Chondrocyte (in vitro differentiated cells): ENCODE measurements around the gene TMEM134. TPM values are rescaled to one million over a fixed set of nuclear protein-coding genes. Genes with fewer than 3 reads are reported as not detected.

Experiments
- DNase-seq: peaks from one replicate; pipeline ENCODE4 v3.0.0; 2021; ENCODE audit warnings: mixed read lengths, low spot score
- H3K27ac Mint-ChIP-seq: one replicate; pipeline ENCODE4 v1.8.0; 2021; ENCODE audit warnings: mild to moderate bottlenecking, moderate library complexity, mixed read lengths; ENCODE audit not compliant: unreplicated experiment
- H3K27me3 Mint-ChIP-seq: 2 replicates; pipeline ENCODE4 v1.8.0; 2021; ENCODE audit warnings: low read depth, mixed read lengths
- H3K36me3 Mint-ChIP-seq: 2 replicates; pipeline ENCODE4 v1.8.0; 2021; ENCODE audit warnings: low read depth, mixed read lengths
- H3K4me1 Mint-ChIP-seq: 2 replicates; pipeline ENCODE4 v1.8.0; 2021; ENCODE audit warnings: low read depth, mild to moderate bottlenecking, mixed read lengths
- H3K4me3 Mint-ChIP-seq: one replicate; pipeline ENCODE4 v1.8.0; 2021; ENCODE audit warnings: mild to moderate bottlenecking, moderate library complexity, mixed read lengths; ENCODE audit not compliant: unreplicated experiment
- H3K9me3 Mint-ChIP-seq: 2 replicates; pipeline ENCODE4 v1.8.0; 2021; ENCODE audit warnings: low read depth, mixed read lengths
- CTCF ChIP-seq: fragments of 200-600 bp; sonication (generic); IDR thresholded peaks from 2 replicates; pipeline ENCODE4 v1.5.0; 2021; ENCODE audit warnings: antibody characterized with exemption, mild to moderate bottlenecking, moderate library complexity
- total RNA-seq: library from RNA; stranded (reverse); gene quantifications from 3 replicates; pipeline ENCODE4 v1.2.1, GENCODE V29; 2021

Gene TMEM134
- total RNA-seq, 1 donor from 2014 or later, result 50.9 TPM

- Mint-ChIP-seq H3K4me1 (peaks cover 6% of the 10 kb centered on the region), H3K27ac (no peak overlapping the region), H3K9me3 (no peaks in the 10 kb centered on the region), H3K4me3 (no peak overlapping the region), H3K36me3 (peaks cover 8% of the 10 kb centered on the region), H3K27me3 (no peaks in the 10 kb centered on the region)
- no peak for TF ChIP-seq CTCF
- peak; percentile 93 for DNase-seq
Observed at GRCh38 chr11:67498544-67498972, 29.5 kb upstream of the TMEM134 start.

GRCh38 chr11:67497656-67498291, 28.7 kb upstream of the TMEM134 start:
- Mint-ChIP-seq H3K27me3 (no peaks in the 10 kb centered on the region), H3K9me3 (no peaks in the 10 kb centered on the region), H3K27ac (no peak overlapping the region), H3K36me3 (peaks cover 8% of the 10 kb centered on the region), H3K4me1 (peaks cover under 1% of the 10 kb centered on the region), H3K4me3 (no peak overlapping the region)
- no peak for TF ChIP-seq CTCF
- DNase-seq, result no peak

GRCh38 chr11:67496113-67496512, 27.1 kb upstream of the TMEM134 start:
- Mint-ChIP-seq H3K27me3 (no peaks in the 10 kb centered on the region), H3K9me3 (no peaks in the 10 kb centered on the region), H3K4me1 (no peaks in the 10 kb centered on the region), H3K36me3 (peaks cover 7% of the 10 kb centered on the region), H3K4me3 (no peak overlapping the region), H3K27ac (no peak overlapping the region)
- no peak for DNase-seq
- no peak for TF ChIP-seq CTCF

- no peaks in the 10 kb centered on the region for H3K4me1 Mint-ChIP-seq
- no peak overlapping the region for H3K4me3 Mint-ChIP-seq
- no peak for DNase-seq
- no peaks in the 10 kb centered on the region for H3K9me3 Mint-ChIP-seq
- no peak for TF ChIP-seq CTCF
- peaks cover 2% of the 10 kb centered on the region for H3K36me3 Mint-ChIP-seq
- no peaks in the 10 kb centered on the region for H3K27me3 Mint-ChIP-seq
- H3K27ac Mint-ChIP-seq, result no peak overlapping the region
Observed at GRCh38 chr11:67495234-67496005, 26.4 kb upstream of the TMEM134 start.

- no peaks in the 10 kb centered on the region for H3K4me1 Mint-ChIP-seq
- no peak for TF ChIP-seq CTCF
- DNase-seq, result no peak
Observed at GRCh38 chr11:67494371-67495233, 25.6 kb upstream of the TMEM134 start.

More at GRCh38 chr11:67494371-67495233, 25.6 kb upstream of the TMEM134 start:
- Mint-ChIP-seq H3K27me3 (no peaks in the 10 kb centered on the region), H3K9me3 (no peaks in the 10 kb centered on the region), H3K27ac (no peak overlapping the region), H3K36me3 (peaks cover 5% of the 10 kb centered on the region), H3K4me3 (no peak overlapping the region)
